ENCODE results near the gene RHOH.
"Not testable (repeated sequence)": the region's sequence is repeated elsewhere in the genome, so short reads cannot be mapped to it uniquely, and the experiment has no call there.

Gene RHOH

GRCh38 chr4:40264995-40265909, 68.4 kb downstream of the RHOH start:
- peaks cover 17% of the 10 kb centered on the region; the same call in 1 of the 2 replicates for H3K4me1 ChIP-seq (ENCODE audit: control insufficient read depth, insufficient read depth, low read length)
- no peak overlapping the region for H3K27ac ChIP-seq (ENCODE audit: low read depth, low read length)
- H3K27me3 ChIP-seq (ENCODE audit: control insufficient read depth, insufficient read depth, low read length), result no peaks in the 10 kb centered on the region
- H3K9me3 ChIP-seq (ENCODE audit: control insufficient read depth, insufficient read depth, low read depth, low read length), result no peaks in the 10 kb centered on the region
- H3K4me3 ChIP-seq (ENCODE audit: low read depth, low read length), result no peak overlapping the region
- H3K9ac ChIP-seq (ENCODE audit: low read length), result no peak overlapping the region
- H3K36me3 ChIP-seq (ENCODE audit: control insufficient read depth, insufficient read depth, low read length), result no peaks in the 10 kb centered on the region

- Histone ChIP-seq H3K9me3 (ENCODE audit: control insufficient read depth, insufficient read depth, low read depth, low read length) (no peaks in the 10 kb centered on the region), H3K27ac (ENCODE audit: low read depth, low read length) (no peak overlapping the region), H3K36me3 (ENCODE audit: control insufficient read depth, insufficient read depth, low read length) (no peaks in the 10 kb centered on the region), H3K4me3 (ENCODE audit: low read depth, low read length) (no peak overlapping the region), H3K27me3 (ENCODE audit: control insufficient read depth, insufficient read depth, low read length) (no peaks in the 10 kb centered on the region), H3K4me1 (ENCODE audit: control insufficient read depth, insufficient read depth, low read length) (peaks cover 17% of the 10 kb centered on the region; the same call in 1 of the 2 replicates), H3K9ac (ENCODE audit: low read length) (no peak overlapping the region)
Observed at GRCh38 chr4:40265910-40266274, 69.1 kb downstream of the RHOH start.

GRCh38 chr4:40269133-40269532, 72.3 kb downstream of the RHOH start:
- no peak overlapping the region for H3K9ac ChIP-seq (ENCODE audit: low read length)
- H3K27ac ChIP-seq (ENCODE audit: low read depth, low read length), result no peak overlapping the region

GRCh38 chr4:40270609-40271008, 73.8 kb downstream of the RHOH start:
- Histone ChIP-seq H3K9ac (ENCODE audit: low read length) (no peak overlapping the region), H3K27me3 (ENCODE audit: control insufficient read depth, insufficient read depth, low read length) (no peaks in the 10 kb centered on the region), H3K4me3 (ENCODE audit: low read depth, low read length) (no peak overlapping the region), H3K4me1 (ENCODE audit: control insufficient read depth, insufficient read depth, low read length) (no peaks in the 10 kb centered on the region), H3K27ac (ENCODE audit: low read depth, low read length) (no peak overlapping the region), H3K36me3 (ENCODE audit: control insufficient read depth, insufficient read depth, low read length) (no peaks in the 10 kb centered on the region), H3K9me3 (ENCODE audit: control insufficient read depth, insufficient read depth, low read depth, low read length) (no peaks in the 10 kb centered on the region)

More at GRCh38 chr4:40269133-40269532, 72.3 kb downstream of the RHOH start:
- H3K9me3 ChIP-seq (ENCODE audit: control insufficient read depth, insufficient read depth, low read depth, low read length), result no peaks in the 10 kb centered on the region
- H3K4me3 ChIP-seq (ENCODE audit: low read depth, low read length), result no peak overlapping the region
- H3K27me3 ChIP-seq (ENCODE audit: control insufficient read depth, insufficient read depth, low read length), result no peaks in the 10 kb centered on the region
- H3K4me1 ChIP-seq (ENCODE audit: control insufficient read depth, insufficient read depth, low read length), result peaks cover 9% of the 10 kb centered on the region; the same call in 1 of the 2 replicates
- H3K36me3 ChIP-seq (ENCODE audit: control insufficient read depth, insufficient read depth, low read length), result no peaks in the 10 kb centered on the region

GRCh38 chr4:40275065-40275730, 78.4 kb downstream of the RHOH start:
- Histone ChIP-seq H3K4me3 (ENCODE audit: low read depth, low read length) (no peak overlapping the region), H3K9me3 (ENCODE audit: control insufficient read depth, insufficient read depth, low read depth, low read length) (no peaks in the 10 kb centered on the region), H3K27ac (ENCODE audit: low read depth, low read length) (no peak overlapping the region), H3K9ac (ENCODE audit: low read length) (no peak overlapping the region), H3K36me3 (ENCODE audit: control insufficient read depth, insufficient read depth, low read length) (no peaks in the 10 kb centered on the region), H3K4me1 (ENCODE audit: control insufficient read depth, insufficient read depth, low read length) (no peaks in the 10 kb centered on the region), H3K27me3 (ENCODE audit: control insufficient read depth, insufficient read depth, low read length) (no peaks in the 10 kb centered on the region)

GRCh38 chr4:40276546-40276945, 79.7 kb downstream of the RHOH start:
- no peak overlapping the region for H3K4me3 ChIP-seq (ENCODE audit: low read depth, low read length)
- no peaks in the 10 kb centered on the region for H3K27me3 ChIP-seq (ENCODE audit: control insufficient read depth, insufficient read depth, low read length)
- no peaks in the 10 kb centered on the region for H3K9me3 ChIP-seq (ENCODE audit: control insufficient read depth, insufficient read depth, low read depth, low read length)
- no peak overlapping the region for H3K9ac ChIP-seq (ENCODE audit: low read length)
- H3K27ac ChIP-seq (ENCODE audit: low read depth, low read length), result no peak overlapping the region
- no peaks in the 10 kb centered on the region for H3K4me1 ChIP-seq (ENCODE audit: control insufficient read depth, insufficient read depth, low read length)
- no peaks in the 10 kb centered on the region for H3K36me3 ChIP-seq (ENCODE audit: control insufficient read depth, insufficient read depth, low read length)

GRCh38 chr4:40280586-40280985, 83.8 kb downstream of the RHOH start:
- H3K4me3 ChIP-seq (ENCODE audit: low read depth, low read length), result no peak overlapping the region

GRCh38 chr4:40281099-40281498, 84.3 kb downstream of the RHOH start:
- Histone ChIP-seq H3K9me3 (ENCODE audit: control insufficient read depth, insufficient read depth, low read depth, low read length) (no peaks in the 10 kb centered on the region), H3K4me1 (ENCODE audit: control insufficient read depth, insufficient read depth, low read length) (no peaks in the 10 kb centered on the region), H3K27ac (ENCODE audit: low read depth, low read length) (no peak overlapping the region), H3K27me3 (ENCODE audit: control insufficient read depth, insufficient read depth, low read length) (no peaks in the 10 kb centered on the region), H3K4me3 (ENCODE audit: low read depth, low read length) (no peak overlapping the region), H3K9ac (ENCODE audit: low read length) (no peak overlapping the region), H3K36me3 (ENCODE audit: control insufficient read depth, insufficient read depth, low read length) (no peaks in the 10 kb centered on the region)

More at GRCh38 chr4:40280586-40280985, 83.8 kb downstream of the RHOH start:
- H3K36me3 ChIP-seq (ENCODE audit: control insufficient read depth, insufficient read depth, low read length), result no peaks in the 10 kb centered on the region
- H3K9ac ChIP-seq (ENCODE audit: low read length), result no peak overlapping the region
- H3K27me3 ChIP-seq (ENCODE audit: control insufficient read depth, insufficient read depth, low read length), result no peaks in the 10 kb centered on the region
- no peaks in the 10 kb centered on the region for H3K4me1 ChIP-seq (ENCODE audit: control insufficient read depth, insufficient read depth, low read length)
- H3K9me3 ChIP-seq (ENCODE audit: control insufficient read depth, insufficient read depth, low read depth, low read length), result no peaks in the 10 kb centered on the region
- H3K27ac ChIP-seq (ENCODE audit: low read depth, low read length), result no peak overlapping the region

GRCh38 chr4:40281913-40282312, 85.1 kb downstream of the RHOH start:
- Histone ChIP-seq H3K36me3 (ENCODE audit: control insufficient read depth, insufficient read depth, low read length) (no peaks in the 10 kb centered on the region), H3K4me1 (ENCODE audit: control insufficient read depth, insufficient read depth, low read length) (no peaks in the 10 kb centered on the region), H3K27me3 (ENCODE audit: control insufficient read depth, insufficient read depth, low read length) (no peaks in the 10 kb centered on the region), H3K4me3 (ENCODE audit: low read depth, low read length) (no peak overlapping the region), H3K27ac (ENCODE audit: low read depth, low read length) (no peak overlapping the region), H3K9me3 (ENCODE audit: control insufficient read depth, insufficient read depth, low read depth, low read length) (no peaks in the 10 kb centered on the region), H3K9ac (ENCODE audit: low read length) (no peak overlapping the region)

- not testable (repeated sequence) for H3K4me1 ChIP-seq (ENCODE audit: control insufficient read depth, insufficient read depth, low read length); H3K27ac ChIP-seq (ENCODE audit: low read depth, low read length); H3K9me3 ChIP-seq (ENCODE audit: control insufficient read depth, insufficient read depth, low read depth, low read length); H3K4me3 ChIP-seq (ENCODE audit: low read depth, low read length); H3K9ac ChIP-seq (ENCODE audit: low read length); H3K36me3 ChIP-seq (ENCODE audit: control insufficient read depth, insufficient read depth, low read length); H3K27me3 ChIP-seq (ENCODE audit: control insufficient read depth, insufficient read depth, low read length)
Observed at GRCh38 chr4:40282857-40283256, 86.0 kb downstream of the RHOH start.

- Histone ChIP-seq H3K9ac (ENCODE audit: low read length) (no peak overlapping the region), H3K9me3 (ENCODE audit: control insufficient read depth, insufficient read depth, low read depth, low read length) (no peaks in the 10 kb centered on the region), H3K4me1 (ENCODE audit: control insufficient read depth, insufficient read depth, low read length) (no peaks in the 10 kb centered on the region), H3K36me3 (ENCODE audit: control insufficient read depth, insufficient read depth, low read length) (no peaks in the 10 kb centered on the region), H3K4me3 (ENCODE audit: low read depth, low read length) (no peak overlapping the region), H3K27ac (ENCODE audit: low read depth, low read length) (no peak overlapping the region), H3K27me3 (ENCODE audit: control insufficient read depth, insufficient read depth, low read length) (no peaks in the 10 kb centered on the region)
Observed at GRCh38 chr4:40283413-40283812, 86.6 kb downstream of the RHOH start.

Data from HUES6 (cell line).